Mammary epithelial cell (primary cell): ENCODE data around the gene ZNF497.

Experiments
- EZH2 ChIP-seq: IDR thresholded peaks from 2 replicates; pipeline ENCODE4 v1.6.1; 2012; ENCODE audit warnings: low read length, inconsistent platforms, borderline replicate concordance
- TF ChIP-seq, protein P1 (sequence below), 2 donors: IDR thresholded peaks in 1 of 2; conservative IDR thresholded peaks in 1 of 2; 2 replicates each; pipeline ENCODE4 v1.5.1; 2011 to 2012; ENCODE audit warnings: inconsistent platforms in 2 of 2, low read length in 2 of 2, mild to moderate bottlenecking in 2 of 2, control low read depth in 1 of 2, low read depth in 1 of 2; ENCODE audit not compliant: insufficient read depth in 1 of 2; ENCODE audit errors: extremely low read depth in 1 of 2

DNA sequence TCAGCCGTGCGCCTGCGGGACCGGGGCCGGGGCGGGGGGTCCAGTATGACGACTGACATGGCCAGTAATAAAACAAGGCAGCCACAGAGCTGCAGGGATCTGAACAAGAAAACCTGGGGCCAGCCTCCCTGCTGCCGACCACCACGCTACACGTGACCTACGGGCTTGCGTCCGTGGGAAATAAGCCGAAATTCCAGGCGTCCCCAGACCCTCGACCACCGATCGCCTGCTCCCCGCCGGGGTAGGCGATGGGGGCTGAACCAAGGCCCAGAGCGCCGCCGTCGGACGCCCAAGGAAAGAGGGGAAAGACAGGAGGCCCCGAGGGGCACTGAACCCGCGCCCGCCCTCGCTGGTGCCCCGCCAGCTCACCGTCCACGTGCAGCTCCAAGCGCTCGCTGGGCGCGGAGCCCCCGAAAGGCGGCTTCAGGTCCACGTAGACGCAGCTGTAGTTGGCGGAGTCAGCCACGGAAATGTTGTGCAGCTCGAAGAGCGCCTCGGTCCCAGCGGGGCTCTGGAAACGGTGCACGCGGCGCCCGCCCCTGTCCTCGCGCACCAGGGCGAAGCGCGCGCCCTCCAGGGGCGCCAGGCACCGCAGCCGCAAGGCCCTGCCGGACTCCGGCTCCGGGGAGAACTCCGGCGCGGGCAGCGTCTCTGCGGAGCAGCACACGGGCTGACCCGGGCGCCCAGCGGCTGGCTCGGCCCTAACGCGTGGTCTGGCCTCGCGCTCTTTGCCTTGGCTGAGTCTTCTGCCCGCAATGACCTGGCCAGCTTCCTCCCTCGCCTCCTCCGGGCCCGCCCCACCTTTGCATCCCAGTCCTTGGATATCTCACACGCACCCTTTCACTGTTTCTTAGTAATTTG, 12.3 kb downstream of the ZNF497 start:
- TF ChIP-seq, protein P1, sequence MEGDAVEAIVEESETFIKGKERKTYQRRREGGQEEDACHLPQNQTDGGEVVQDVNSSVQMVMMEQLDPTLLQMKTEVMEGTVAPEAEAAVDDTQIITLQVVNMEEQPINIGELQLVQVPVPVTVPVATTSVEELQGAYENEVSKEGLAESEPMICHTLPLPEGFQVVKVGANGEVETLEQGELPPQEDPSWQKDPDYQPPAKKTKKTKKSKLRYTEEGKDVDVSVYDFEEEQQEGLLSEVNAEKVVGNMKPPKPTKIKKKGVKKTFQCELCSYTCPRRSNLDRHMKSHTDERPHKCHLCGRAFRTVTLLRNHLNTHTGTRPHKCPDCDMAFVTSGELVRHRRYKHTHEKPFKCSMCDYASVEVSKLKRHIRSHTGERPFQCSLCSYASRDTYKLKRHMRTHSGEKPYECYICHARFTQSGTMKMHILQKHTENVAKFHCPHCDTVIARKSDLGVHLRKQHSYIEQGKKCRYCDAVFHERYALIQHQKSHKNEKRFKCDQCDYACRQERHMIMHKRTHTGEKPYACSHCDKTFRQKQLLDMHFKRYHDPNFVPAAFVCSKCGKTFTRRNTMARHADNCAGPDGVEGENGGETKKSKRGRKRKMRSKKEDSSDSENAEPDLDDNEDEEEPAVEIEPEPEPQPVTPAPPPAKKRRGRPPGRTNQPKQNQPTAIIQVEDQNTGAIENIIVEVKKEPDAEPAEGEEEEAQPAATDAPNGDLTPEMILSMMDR (conservative IDR thresholded peaks at IDR 0.05 in 1 of 2, IDR thresholded peaks at IDR 0.05 in 1 of 2; ENCODE audit: extremely low read depth in 1 of 2, insufficient read depth in 1 of 2, low read depth in 1 of 2, low read length in 2 of 2), result no peak
- TF ChIP-seq EZH2, result no peak
